GM10266 (cell line): ENCODE data around the gene FAM184B.

Source experiments
- DNase-seq: peaks from one replicate; pipeline ENCODE4 v3.0.0; 2012; ENCODE audit errors: extremely low spot score
- TF ChIP-seq, protein P1 (sequence below): IDR thresholded peaks from 2 replicates; pipeline ENCODE4 v1.5.1; 2012; ENCODE audit warnings: mild to moderate bottlenecking, low read depth; ENCODE audit not compliant: control insufficient read depth, insufficient read depth; ENCODE audit errors: missing control alignments

The FAM184B gene

DNA sequence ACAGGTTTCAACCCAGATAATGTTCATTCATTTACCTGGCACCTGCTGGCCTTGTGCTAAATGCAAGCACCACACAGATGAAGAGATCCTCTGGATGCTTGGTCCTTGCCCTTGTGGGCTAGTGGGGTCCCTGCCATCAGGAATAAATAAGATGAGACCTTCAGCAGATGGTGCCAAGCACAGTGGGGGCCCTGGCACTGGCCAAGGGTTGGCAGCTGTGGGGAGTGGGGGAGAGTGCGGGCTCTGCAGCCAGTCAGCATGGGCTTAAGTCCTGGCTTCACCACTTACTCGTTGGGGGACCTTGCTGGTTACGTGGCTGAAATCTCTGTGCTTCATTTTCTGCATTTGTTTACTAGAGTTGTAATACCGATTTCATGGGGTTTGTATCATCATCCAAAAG lies 197.5 kb downstream of the FAM184B start:
- TF ChIP-seq, protein P1, sequence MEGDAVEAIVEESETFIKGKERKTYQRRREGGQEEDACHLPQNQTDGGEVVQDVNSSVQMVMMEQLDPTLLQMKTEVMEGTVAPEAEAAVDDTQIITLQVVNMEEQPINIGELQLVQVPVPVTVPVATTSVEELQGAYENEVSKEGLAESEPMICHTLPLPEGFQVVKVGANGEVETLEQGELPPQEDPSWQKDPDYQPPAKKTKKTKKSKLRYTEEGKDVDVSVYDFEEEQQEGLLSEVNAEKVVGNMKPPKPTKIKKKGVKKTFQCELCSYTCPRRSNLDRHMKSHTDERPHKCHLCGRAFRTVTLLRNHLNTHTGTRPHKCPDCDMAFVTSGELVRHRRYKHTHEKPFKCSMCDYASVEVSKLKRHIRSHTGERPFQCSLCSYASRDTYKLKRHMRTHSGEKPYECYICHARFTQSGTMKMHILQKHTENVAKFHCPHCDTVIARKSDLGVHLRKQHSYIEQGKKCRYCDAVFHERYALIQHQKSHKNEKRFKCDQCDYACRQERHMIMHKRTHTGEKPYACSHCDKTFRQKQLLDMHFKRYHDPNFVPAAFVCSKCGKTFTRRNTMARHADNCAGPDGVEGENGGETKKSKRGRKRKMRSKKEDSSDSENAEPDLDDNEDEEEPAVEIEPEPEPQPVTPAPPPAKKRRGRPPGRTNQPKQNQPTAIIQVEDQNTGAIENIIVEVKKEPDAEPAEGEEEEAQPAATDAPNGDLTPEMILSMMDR: no peak
- no peak for DNase-seq

DNA sequence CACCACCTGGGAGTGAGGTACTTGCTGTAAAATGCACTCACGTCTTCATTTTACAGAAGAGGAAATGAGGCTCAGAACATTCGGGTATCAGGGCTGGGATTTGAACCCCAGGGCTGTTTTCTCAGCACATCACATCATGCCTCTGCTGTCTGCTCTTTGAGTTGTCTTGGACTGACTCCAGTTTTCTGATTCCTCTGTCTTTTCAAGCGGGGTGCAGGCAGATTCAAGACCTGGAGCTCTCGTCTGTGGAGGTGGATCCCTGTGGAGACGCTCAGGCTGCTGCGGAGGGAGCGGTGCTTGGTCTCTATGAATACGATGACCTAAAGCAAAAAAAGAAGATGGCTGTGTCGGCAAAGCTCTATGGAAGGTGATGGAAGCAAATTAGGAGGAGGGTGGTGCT lies 198.1 kb downstream of the FAM184B start:
- TF ChIP-seq, protein P1: no peak
- no peak for DNase-seq

DNA sequence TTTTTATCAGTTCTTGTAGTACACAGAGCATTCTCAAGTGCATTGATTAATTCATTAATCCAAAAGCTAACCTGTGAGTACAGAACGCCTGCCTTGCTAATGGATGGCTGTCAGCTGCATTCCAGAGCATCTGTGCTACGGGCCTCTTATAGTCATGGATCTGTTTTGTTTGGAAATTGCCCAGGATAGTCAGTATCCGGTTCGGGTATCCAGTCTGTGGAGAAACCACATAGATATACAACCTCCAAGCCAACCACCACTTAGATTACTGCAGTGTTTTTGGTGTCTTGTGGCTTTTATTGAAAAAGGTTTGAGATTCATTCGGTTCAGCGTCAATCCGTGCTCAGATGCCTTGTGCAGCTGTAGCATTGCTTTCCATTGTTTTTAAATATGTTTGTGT lies 200.5 kb downstream of the FAM184B start:
- no peak for DNase-seq
- TF ChIP-seq, protein P1: no peak
